GM18867 (cell line): ENCODE data around the gene OSBP2.
"Not testable (repeated sequence)": the region's sequence is repeated elsewhere in the genome, so short reads cannot be mapped to it uniquely, and the experiment has no call there.

Experiments used
- ATAC-seq: cut with Tn5 transposase; IDR thresholded peaks from one replicate; pipeline ENCODE4 v1.9.1; 2021; ENCODE audit warnings: mild to moderate bottlenecking, moderate library complexity; ENCODE audit not compliant: unreplicated experiment

OSBP2 gene

GRCh38 chr22:30754521-30754920 lies 59.8 kb downstream of the OSBP2 start:
- no peak for ATAC-seq

GRCh38 chr22:30754971-30755758 lies 60.5 kb downstream of the OSBP2 start:
- no peak for ATAC-seq

GRCh38 chr22:30755759-30756124 lies 61.1 kb downstream of the OSBP2 start:
- no peak for ATAC-seq

- no peak for ATAC-seq
Measured at GRCh38 chr22:30763815-30764673, 69.4 kb downstream of the OSBP2 start.

- no peak for ATAC-seq
Measured at GRCh38 chr22:30767661-30768060, 73.0 kb downstream of the OSBP2 start.

GRCh38 chr22:30770716-30771115 lies 76.0 kb downstream of the OSBP2 start:
- no peak for ATAC-seq

- no peak for ATAC-seq
Measured at GRCh38 chr22:30773919-30774318, 79.2 kb downstream of the OSBP2 start.

GRCh38 chr22:30774566-30774965 lies 79.9 kb downstream of the OSBP2 start:
- no peak for ATAC-seq

- no peak for ATAC-seq
Measured at GRCh38 chr22:30776476-30776875, 81.8 kb downstream of the OSBP2 start.

GRCh38 chr22:30777146-30777545 lies 82.5 kb downstream of the OSBP2 start:
- ATAC-seq, result not testable (repeated sequence)

GRCh38 chr22:30777587-30777986 lies 82.9 kb downstream of the OSBP2 start:
- ATAC-seq, result no peak

- no peak for ATAC-seq
Measured at GRCh38 chr22:30778261-30778660, 83.6 kb downstream of the OSBP2 start.

- ATAC-seq, result no peak
Measured at GRCh38 chr22:30780026-30780425, 85.4 kb downstream of the OSBP2 start.

GRCh38 chr22:30781271-30781875 lies 86.7 kb downstream of the OSBP2 start:
- ATAC-seq, result no peak

GRCh38 chr22:30782613-30783012 lies 87.9 kb downstream of the OSBP2 start:
- no peak for ATAC-seq

GRCh38 chr22:30783021-30783420 lies 88.3 kb downstream of the OSBP2 start:
- ATAC-seq, result no peak

- no peak for ATAC-seq
Measured at GRCh38 chr22:30785527-30785926, 90.9 kb downstream of the OSBP2 start.

- no peak for ATAC-seq
Measured at GRCh38 chr22:30790366-30790765, 95.7 kb downstream of the OSBP2 start.

- no peak for ATAC-seq
Measured at GRCh38 chr22:30792456-30792855, 97.8 kb downstream of the OSBP2 start.

GRCh38 chr22:30795118-30795517 lies 100.4 kb downstream of the OSBP2 start:
- no peak for ATAC-seq

- no peak for ATAC-seq
Measured at GRCh38 chr22:30801695-30802094, 107.0 kb downstream of the OSBP2 start.
